ENCODE results near the gene TGIF2.
"Not testable (repeated sequence)": the region's sequence is repeated elsewhere in the genome, so short reads cannot be mapped to it uniquely, and the experiment has no call there.

Gene TGIF2

GRCh38 chr20:36578356-36579041, 5.1 kb downstream of the TGIF2 start:
- no peak for DNase-seq (ENCODE audit: low read depth in 2 of 2)

- no peak for DNase-seq (ENCODE audit: low read depth in 2 of 2)
These were observed 6.7 kb downstream of the TGIF2 start for GRCh38 chr20:36579996-36580545.

- DNase-seq (ENCODE audit: low read depth in 2 of 2), result no peak
These were observed 8.9 kb downstream of the TGIF2 start for GRCh38 chr20:36582322-36582721.

- DNase-seq (ENCODE audit: low read depth in 2 of 2), result no peak
These were observed 9.4 kb downstream of the TGIF2 start for GRCh38 chr20:36582821-36583220.

GRCh38 chr20:36584018-36584481, 10.7 kb downstream of the TGIF2 start:
- DNase-seq (ENCODE audit: low read depth in 2 of 2), result no peak

GRCh38 chr20:36585410-36586125, 12.2 kb downstream of the TGIF2 start:
- no peak for DNase-seq (ENCODE audit: low read depth in 2 of 2)

GRCh38 chr20:36587388-36588070, 14.1 kb downstream of the TGIF2 start:
- DNase-seq (ENCODE audit: low read depth in 2 of 2), result no peak

- no peak for DNase-seq (ENCODE audit: low read depth in 2 of 2)
These were observed 17.9 kb downstream of the TGIF2 start for GRCh38 chr20:36591281-36591680.

GRCh38 chr20:36591854-36592641, 18.7 kb downstream of the TGIF2 start:
- DNase-seq (ENCODE audit: low read depth in 2 of 2), result no peak

- DNase-seq (ENCODE audit: low read depth in 2 of 2), result no peak
These were observed 20.0 kb downstream of the TGIF2 start for GRCh38 chr20:36593347-36593929.

- DNase-seq (ENCODE audit: low read depth in 2 of 2), result no peak
These were observed 26.5 kb downstream of the TGIF2 start for GRCh38 chr20:36599912-36600345.

- DNase-seq (ENCODE audit: low read depth in 2 of 2), result no peak
These were observed 28.1 kb downstream of the TGIF2 start for GRCh38 chr20:36601540-36601939.

GRCh38 chr20:36604952-36605398, 31.6 kb downstream of the TGIF2 start:
- DNase-seq (ENCODE audit: low read depth in 2 of 2), result peak in 1 of 2 experiments; percentile 35

- DNase-seq (ENCODE audit: low read depth in 2 of 2), result peak; percentile 98 to 99
These were observed 32.2 kb downstream of the TGIF2 start, which contains the start of gene RAB5IF for GRCh38 chr20:36605399-36606157. TSS of gene RAB5IF (plus strand) at chr20:36605779. CDS start at chr20:36605952, 173 bp downstream.

- DNase-seq (ENCODE audit: low read depth in 2 of 2), result no peak
These were observed 33.0 kb downstream of the TGIF2 start for GRCh38 chr20:36606158-36607066.

- no peak for DNase-seq (ENCODE audit: low read depth in 2 of 2)
These were observed 34.4 kb downstream of the TGIF2 start for GRCh38 chr20:36607586-36608387.

- DNase-seq (ENCODE audit: low read depth in 2 of 2), result not testable (repeated sequence)
These were observed 35.0 kb downstream of the TGIF2 start for GRCh38 chr20:36608388-36608728.

GRCh38 chr20:36611625-36612024, 38.2 kb downstream of the TGIF2 start:
- DNase-seq (ENCODE audit: low read depth in 2 of 2), result no peak
